ENCODE results near the gene P2RX4.

DNA sequence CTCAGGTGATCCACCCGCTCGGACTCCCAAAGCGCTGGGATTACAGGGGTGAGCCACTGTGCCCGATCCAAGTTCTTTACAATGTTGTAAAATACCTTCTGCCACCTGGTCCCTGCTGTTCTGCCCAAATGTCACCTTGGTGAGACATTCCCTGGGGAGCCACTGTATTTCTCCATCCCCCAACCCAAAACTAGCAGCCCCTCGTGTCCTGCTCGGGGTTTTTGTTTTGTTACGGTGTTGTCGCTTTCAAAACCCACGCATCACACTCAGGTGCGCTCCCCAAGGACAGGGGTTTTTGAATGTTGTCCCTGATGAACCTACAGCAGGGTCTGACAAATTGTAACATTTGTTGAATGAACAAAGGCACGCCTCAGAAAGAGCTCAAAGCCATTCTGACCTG is 49.1 kb downstream of the P2RX4 start:
- TF ChIP-seq POLR2AphosphoS5 (IDR thresholded peaks at IDR 0.05): no peak
- TF ChIP-seq, protein P1, sequence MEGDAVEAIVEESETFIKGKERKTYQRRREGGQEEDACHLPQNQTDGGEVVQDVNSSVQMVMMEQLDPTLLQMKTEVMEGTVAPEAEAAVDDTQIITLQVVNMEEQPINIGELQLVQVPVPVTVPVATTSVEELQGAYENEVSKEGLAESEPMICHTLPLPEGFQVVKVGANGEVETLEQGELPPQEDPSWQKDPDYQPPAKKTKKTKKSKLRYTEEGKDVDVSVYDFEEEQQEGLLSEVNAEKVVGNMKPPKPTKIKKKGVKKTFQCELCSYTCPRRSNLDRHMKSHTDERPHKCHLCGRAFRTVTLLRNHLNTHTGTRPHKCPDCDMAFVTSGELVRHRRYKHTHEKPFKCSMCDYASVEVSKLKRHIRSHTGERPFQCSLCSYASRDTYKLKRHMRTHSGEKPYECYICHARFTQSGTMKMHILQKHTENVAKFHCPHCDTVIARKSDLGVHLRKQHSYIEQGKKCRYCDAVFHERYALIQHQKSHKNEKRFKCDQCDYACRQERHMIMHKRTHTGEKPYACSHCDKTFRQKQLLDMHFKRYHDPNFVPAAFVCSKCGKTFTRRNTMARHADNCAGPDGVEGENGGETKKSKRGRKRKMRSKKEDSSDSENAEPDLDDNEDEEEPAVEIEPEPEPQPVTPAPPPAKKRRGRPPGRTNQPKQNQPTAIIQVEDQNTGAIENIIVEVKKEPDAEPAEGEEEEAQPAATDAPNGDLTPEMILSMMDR (IDR thresholded peaks at IDR 0.05): no peak
